CD4-positive, alpha-beta T cell treated with Interferon alpha-2 for 1 hour (primary cell): ENCODE measurements around the gene PRDM12.

Experiments
- DNase-seq, 2 donors: peaks; one replicate each; pipeline ENCODE4 v3.0.0-alpha.2; 2020 to 2022

The PRDM12 gene

DNA sequence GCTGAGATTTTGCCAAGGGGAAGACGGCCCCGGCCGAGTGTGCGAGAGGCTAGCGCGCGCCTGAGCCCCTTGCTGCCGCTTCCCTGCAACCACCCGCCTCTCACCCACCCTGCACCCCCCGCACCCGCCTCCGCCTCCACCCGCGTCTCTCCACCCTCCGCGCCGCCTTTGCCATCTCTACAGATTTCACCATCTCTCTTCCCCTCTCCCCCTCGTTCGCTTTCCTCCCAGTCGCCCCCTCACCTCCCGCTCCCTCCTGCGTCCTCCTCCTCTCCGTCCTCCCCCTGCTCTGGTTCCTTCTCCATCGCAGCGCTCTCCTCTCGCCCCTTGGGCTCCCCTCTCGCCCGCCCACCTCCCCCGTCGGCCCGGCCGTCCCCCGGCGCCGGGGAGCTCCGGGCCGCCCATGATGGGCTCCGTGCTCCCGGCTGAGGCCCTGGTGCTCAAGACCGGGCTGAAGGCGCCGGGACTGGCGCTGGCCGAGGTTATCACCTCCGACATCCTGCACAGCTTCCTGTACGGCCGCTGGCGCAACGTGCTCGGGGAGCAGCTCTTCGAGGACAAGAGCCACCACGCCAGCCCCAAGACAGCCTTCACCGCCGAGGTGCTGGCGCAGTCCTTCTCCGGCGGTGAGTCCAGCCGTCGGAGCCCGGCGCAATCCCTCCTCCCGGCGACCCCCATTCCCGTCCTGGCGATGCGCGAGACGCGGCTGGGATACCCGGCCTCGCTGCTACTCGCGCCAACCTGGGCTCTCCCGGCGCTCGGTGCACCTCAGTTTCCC, at the start of gene PRDM12:
Gene PRDM12 (plus strand): TSS at position 344 of the 778 bp plus-strand sequence. CDS start 60 bp downstream, at position 404.
- DNase-seq, result no peak

DNA sequence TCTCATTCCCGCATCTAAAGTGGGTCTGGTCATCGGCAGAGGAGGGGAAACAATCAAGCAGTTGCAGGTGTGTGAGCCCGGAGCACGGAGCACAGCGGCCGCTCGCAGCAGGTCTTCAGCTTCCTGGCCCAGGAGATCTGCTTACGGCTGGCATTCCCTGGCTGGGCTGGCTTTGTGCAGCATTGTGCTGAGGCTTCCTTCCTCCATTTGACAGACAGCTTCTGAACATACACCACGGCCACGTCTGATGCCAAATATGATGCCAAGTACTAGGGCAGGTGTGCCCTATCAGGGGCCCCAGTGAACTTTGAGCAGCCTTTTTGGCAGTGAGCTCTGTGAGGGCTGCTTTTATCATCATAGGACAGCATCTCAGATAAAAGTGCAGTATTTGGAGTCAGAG, 47.9 kb upstream of the PRDM12 start:
- no peak for DNase-seq

DNA sequence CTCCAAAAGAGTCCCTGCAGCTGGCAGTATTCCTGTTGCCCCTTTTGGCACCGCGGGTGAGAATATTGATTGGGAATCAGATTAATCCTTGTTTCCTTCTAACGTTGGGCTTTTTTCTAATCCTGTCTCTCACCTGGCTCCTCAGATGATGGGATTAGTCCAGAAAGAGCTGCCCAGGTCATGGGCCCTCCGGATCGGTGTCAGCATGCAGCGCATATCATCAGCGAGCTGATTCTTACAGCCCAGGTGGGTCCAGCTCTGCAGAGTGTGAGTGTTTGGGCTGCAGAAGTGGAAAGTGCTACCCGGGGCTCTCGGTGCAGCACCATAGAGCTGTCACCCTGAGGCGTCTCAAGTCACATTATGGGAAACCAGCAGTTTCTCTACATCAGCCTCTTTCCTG, 40.9 kb upstream of the PRDM12 start:
- DNase-seq, result no peak

DNA sequence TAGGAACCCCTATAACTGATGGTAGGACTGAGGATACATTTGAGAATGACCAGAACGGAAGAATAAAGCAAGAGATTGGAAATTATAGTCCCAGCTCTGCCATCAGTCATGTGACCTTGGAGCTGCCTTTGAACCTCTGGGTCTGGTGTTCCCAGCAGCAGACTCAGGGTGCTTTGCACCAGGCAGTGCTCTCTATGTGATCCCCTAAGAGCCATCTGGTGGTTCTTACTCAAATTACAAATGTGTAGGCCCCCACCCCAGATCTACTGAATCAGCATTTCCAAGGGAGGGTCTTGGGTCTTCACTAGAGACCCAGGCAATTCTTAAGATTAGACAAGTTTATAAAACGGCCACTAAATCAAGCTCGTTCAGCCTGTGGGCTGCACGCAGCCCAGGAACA, 40.2 kb upstream of the PRDM12 start:
- DNase-seq, result no peak

DNA sequence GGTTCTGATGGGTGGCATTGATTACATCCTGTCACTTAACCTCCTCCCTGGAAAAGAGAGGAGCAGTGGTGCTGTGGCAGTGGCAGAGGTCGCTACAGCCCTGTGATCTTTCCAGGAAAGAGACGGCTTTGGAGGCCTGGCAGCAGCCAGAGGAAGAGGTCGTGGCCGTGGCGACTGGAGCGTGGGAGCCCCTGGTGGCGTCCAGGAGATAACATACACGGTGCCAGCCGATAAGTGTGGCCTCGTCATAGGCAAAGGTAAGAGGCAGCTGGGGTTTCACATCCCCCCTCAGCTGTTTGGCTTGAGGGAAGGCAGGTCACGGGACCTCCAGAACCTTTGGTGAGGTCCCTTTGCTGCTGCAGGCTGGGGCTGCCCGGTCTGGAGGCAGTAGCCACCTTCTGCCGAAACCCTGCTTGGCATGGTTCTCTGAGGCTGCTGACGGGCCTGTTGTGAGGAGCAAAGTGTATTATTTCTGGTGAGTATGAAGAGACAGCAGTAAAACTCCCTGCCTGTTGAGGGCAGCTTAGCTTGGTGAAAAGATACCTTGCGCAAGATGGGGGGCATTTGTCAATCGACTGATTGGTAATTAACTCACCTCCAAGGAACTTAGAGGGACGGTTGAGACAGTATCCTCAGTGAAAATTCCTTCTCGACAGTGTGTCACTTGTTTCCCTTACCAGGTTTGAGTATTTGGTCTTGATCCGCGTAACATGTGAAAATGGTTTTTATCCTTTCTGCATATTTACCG, 38.0 kb upstream of the PRDM12 start:
- no peak for DNase-seq

DNA sequence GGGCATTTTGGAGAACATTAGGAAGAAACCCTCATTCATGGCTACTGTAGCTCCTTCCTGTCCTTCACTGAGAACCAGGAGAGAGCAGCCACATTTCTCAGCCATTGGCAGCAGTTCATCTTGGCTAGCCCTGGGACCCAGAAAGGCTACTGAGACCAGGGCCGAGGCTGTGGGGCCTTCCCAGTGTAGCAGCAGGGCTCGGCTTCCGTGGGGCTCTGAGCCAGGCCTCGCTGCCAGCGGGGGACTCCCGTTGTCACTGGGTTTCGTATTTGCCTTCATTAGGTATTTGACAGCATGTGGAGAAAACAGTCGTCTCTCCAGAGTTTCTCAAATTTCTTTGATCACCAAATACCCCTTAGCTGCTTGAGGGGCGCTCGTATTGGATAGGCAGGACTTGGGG, 37.3 kb upstream of the PRDM12 start:
- DNase-seq, result no peak

DNA sequence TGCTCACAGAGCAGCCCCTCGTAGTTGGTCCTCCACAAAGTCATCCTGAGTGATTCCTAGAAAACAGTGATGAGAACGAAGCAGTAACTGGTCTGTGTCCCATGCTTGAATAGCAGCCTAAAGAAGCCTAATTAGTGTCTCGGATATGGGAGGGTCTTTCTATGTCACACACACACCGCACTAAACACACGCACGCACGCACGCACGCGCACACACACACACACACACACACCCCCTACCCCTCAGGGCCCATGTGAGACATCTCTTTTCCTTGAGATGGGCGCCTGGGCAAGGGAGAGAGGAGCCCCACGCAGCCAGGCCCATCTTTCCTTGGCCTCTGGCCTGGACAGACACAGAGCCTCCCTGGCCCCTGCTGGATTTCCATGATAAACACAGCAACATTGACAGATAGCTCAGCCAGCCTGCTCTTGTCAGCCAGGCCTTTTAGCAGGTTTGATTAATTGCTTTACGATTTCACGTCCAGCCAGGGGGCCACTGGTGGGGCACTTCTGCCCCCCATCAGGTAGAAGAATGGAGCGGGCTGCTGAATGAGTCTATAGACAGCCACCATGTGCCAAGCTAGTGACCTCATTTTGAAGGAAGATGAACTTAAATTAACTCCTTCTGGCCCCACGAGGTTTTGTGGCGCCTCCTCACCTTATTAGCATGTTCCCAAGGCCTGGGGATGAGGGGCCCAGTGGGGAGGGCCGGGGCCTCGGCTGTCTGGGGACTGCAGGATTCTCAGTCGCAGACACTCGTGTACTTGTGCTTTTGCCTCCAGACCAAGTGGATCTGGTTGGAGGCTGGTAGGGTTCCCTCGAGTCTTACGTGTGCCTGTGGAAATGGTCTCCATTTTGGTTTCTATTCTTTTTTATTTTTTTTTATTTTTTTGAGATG, 36.2 kb upstream of the PRDM12 start:
- DNase-seq, result no peak

DNA sequence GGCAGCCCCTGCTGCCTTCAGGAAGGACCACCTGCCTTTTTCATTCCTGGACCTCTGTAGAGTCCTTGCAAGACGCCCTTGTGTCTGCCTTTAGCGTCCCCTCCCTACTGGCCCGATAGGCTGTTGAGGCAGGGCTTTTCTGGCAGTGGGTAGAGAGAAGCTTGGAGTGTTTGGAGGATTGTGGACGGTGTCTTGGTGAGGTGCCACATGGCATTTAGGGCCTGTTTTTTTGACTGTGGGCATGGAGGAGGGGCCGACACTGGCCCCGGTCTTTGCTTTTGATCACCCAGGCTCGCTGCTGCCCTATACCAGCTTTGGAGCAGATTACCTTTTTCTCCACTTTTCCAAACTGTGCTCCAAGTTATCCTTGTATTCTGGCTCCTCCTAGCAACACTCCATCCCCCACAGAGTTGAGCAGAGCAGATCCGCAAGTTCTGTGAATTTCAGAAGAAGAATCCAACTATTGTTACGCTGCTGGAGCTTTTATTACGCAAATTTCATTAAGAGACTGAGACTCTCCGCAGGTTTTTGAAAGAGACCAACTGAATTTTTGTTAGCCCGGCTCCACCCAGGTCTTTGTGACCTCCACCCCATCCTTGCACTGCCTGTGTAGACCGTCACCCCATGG, 34.8 kb upstream of the PRDM12 start:
- DNase-seq, result no peak

DNA sequence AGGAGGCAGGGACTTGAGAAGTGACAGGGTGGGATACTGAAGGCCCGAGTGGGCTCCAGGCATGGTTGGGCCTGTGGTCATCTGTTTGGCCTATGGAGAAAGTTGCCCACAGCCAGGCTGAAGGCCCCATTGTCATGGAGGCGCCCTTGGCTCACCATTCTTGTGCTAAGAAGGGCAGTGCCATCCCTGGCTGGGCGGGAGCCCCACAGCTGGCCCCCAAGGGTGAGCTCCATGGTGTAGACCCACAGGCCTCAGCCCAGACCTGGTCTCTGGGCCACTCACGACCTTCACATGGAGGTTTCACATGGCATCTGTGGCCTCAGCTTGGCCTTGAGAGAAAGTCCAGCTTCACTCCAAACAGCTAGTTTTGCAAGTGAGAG, 34.3 kb upstream of the PRDM12 start:
- DNase-seq, result no peak

DNA sequence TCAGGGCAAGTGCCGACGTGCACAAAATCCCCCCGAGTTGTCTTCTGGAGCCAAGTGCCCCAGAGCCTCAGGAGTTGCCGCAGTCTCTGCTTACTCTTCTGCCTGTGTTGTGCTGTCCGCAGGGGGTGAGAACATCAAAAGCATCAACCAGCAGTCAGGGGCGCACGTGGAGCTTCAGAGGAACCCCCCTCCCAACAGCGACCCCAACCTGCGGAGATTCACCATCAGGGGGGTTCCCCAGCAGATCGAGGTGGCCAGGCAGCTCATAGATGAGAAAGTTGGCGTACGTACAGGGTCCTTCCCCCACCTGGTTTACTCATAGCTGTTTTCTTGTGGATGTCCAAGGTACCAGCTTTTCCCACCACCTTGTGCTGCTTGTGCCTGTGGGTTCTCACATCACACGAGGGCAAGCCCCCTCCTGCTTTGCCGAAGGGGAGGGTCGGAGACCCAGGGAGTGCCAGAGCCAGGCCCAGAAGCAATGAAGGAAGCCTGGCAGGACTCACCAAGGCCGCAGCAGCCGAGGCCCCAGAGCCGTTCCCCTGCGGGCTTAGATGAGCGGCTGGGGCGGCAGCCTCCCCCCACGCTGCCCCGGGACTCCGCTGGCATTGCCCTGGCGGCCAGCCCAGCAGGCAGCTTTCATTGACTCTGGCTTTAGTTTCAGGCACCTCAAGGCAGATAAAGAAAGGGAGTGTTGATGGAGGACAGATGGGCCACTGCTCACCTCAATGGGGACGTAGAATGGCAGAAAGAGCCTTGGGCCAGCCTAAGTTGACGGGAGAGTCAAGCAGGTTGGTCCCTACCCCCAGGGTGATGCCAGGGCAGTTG, 33.7 kb upstream of the PRDM12 start:
- no peak for DNase-seq

DNA sequence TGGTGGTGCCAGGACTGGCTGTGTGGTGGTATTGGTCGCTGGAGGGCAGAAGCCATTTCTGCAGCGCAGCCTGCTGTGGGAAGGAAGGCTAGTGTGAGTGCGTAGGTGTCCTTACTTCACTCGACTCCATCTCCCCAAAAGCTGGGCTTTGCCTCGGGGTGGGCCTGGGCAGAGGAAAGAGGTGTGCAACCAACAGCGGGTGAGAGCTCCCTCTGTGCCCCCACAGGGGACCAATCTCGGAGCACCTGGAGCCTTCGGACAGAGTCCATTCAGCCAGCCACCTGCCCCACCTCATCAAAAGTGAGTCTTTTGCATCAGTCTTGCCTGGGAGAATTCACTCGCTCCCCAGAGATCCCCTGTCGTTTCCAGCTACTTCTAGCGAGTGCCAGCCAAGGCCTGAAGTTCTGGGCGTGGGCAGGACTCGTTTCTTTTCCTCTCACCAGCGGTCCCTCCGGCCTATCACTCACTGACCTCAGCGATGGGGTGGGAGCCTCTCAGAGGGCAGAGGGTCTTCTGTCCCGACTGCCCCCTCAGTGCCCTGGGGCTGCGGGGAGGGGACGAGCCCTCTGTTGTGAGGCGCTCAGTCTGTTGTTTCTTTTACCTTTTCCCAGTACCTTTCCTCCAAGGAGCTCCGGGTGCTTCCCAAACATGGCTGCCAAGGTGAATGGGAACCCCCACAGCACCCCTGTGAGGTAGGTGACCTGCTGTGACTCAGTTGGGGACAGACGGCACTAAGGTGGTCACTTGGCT, 32.9 kb upstream of the PRDM12 start:
- no peak for DNase-seq

DNA sequence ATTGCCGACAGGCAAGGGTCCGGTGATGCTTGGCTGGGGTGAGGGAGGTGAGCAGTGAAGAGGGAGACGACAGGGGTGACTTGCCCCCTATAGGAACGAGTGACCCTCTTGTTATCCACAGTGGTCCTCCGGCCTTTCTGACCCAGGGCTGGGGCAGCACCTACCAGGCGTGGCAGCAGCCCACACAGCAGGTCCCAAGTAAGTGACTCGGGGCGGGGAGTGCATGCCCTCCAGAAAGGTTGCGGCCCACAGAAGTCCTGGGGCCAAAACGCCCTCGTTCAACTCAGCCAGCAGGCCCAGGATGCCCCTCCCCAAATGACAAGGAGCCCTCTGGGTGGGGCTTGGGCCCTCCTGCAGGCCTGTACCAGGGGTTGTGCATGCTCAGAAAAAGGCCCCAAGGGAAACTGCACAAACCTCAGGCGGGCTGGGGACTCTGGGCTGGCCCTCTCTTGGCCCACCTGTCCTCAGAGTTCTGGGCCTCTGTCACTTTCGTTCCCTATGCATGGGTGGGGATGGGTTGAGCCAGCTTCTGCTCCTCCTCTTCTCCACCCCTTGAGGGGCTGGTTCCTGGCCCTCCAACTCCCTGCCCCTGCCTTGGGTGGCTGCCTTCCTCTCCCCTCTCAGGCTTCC, 32.2 kb upstream of the PRDM12 start:
- no peak for DNase-seq

DNA sequence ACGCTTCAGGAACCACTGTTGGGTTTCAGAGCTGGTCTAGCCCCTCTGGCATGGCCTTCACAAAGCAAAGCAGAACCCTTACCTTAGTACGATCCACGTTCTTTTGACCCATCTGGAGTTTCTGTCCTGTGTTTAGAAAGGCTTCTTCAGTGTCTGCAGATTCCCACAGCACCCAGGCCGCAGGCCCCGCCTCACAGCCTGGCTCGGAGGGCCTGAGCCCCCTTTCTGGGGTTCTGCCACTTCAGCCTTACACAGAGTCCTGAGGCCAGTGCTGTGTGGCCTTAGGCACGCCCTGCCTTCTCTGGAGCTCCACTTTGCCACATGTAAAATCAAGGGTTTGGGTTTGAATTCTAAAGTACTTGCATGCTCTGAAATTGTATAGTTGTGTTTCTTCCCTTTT, 31.6 kb upstream of the PRDM12 start:
- no peak for DNase-seq

DNA sequence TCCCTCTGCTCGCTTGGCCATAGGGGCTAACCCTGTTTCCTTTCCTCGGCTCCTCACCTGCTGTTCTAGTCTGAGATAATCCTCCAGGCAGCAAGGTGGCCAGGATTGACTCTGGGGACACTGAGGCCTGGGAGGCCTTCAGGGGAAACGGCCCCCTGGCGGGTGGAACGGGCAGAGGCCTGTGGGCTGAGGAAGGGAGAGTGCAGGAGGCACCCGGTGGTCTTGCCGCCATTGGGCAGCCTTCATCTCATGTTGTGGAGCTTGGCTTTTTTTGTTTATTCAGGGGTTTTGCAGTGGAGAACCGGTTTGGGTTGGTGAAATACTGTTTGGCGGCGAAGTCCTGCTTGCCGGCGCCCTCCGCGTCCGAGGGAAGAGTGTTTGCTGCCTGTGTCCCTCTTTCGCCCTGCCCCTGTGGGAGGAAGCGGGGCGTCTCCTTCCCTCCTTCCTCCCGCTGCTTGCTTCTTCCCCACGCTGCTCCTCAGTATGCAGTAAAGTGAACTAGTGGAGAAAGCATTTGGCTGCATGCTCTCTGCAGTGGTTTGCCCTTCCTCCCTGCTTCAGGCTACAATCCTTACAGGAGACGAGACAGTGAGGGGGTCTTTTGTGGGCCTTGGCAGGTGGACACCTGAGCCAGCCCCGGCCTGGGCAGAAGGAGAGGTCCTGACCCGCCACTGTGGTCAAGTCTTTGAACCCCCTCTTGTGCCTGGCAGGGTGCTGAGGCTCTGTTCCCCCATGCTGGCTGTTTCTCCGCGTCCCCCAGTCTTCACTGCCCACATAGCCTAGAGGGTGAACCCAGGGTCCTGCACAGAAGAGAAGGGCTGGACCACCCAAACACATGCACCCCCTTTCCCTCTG, 30.8 kb upstream of the PRDM12 start:
- DNase-seq, result no peak

DNA sequence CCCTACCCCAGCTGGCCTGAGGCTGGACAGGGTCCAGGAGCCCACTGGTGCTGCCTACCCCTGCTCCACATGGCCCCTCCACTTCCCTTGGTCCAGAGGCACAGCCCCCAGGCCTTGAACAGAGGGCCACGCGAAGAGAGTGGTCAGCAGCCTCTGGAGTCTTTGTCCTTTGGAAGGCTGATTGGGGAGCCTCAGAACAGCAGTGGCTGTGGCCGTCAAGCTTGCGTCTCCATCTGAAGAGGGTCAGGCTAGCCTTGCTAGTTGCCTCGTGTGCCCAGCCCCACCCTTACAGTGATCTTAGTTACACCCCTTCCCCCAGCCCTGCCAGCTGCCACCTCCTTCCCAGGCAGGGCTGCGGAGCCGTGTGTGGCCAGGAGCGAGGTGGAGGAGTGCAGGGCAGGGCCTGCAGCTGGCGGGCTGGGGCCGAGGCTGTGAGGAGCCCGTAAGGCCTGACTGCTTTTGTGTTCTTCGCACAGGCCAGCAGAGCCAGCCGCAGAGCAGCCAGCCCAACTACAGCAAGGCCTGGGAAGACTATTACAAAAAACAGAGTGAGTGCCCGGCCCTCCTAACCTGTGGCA, 30.1 kb upstream of the PRDM12 start:
- DNase-seq, result no peak

DNA sequence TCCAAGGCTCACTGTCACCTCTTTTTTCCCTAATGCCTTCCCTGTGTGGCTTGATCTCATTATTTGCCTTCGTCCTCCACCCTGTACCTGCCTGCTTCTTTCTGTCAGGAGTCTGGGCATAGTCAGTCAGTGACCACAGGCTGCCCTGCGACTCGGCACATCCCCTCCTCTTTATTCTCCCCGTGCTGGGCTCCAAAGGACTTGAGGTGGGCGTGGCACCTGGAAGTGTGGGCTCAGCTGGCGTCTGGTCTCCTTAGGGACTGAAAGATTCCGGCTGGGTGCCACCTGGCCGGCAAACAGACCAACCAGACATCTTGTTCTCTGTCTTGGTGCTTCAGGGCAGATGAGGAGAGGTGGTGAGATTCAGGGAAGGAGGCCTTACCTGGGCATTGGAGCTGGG, 29.6 kb upstream of the PRDM12 start:
- no peak for DNase-seq

DNA sequence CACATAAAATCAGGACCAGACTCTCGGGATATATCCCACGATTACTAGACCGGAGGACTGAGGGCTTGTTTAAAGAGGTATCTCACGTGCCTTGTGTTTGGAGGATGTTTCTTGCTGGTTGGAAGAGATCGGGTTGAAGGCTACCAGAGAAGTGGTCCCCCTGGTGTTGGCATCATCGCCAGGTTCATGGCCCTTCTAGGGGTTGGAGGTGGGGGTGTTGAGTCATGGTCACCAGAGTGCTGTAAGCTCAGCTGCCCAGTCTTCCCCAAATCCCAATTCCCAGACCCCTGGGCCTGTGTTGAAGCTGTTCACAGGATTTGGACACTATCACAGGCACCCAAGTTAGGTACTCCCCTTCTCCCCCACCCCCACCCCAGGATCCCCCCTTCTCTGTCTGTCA, 29.1 kb upstream of the PRDM12 start:
- DNase-seq, result no peak

DNA sequence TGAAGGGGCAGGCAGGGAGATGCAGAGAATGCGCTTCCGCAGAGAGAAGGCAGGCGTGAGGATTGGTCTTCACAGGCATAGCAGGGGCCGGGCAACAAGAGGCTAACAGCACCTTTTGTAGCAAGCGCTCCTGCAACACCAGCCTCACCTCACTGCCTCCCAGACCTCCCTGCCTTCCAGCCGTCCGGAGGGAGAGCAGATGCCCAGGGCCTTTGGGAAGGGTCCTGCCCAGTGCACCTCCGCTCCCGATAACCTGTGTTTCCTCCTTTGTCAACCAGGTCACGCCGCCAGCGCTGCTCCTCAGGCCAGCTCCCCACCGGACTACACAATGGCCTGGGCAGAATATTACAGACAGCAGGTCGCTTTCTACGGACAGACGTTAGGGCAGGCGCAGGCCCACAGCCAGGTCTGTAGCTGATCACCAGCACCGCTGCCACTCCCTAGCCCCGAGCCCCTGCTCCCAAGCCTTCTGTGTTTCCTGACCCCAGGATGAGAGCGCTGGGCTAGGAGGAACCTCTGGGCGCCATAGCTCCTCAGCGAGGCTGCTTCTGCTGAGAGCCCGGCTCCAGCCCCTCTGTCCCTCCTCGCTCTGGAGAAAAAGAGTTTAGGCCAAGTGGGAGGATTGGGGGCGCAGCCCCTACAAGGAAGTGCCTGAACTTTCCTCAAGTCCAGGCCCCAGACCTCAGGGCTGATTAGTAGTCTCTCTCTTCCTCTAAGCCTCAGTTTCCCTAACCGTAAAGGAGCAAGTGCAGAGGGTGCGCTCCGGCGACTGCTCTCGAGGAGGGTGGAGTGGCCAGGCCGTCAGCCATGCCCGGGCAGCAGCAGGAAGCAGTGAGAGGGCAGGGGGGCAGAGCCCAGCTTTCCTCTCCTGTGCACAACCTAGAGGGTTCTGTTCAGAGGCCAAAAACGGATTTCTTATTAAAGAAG, 28.4 kb upstream of the PRDM12 start:
- no peak for DNase-seq
